Duodenal mucosa (tissue), 2 donors: Measurements from ENCODE around the gene ALDH4A1.
A peak's percentile ranks its signal among the peaks of the same experiment; 100 is the strongest.
"Not testable (repeated sequence)": the region's sequence is repeated elsewhere in the genome, so short reads cannot be mapped to it uniquely, and the experiment has no call there.

ENCODE experiments used
- H3K27ac ChIP-seq: one replicate; pipeline ENCODE4 v1.7.0; 2013; ENCODE audit warnings: low read depth, low read length
- H3K27me3 ChIP-seq, 2 donors: one replicate each; pipeline ENCODE4 v1.7.0; 2013; ENCODE audit warnings: low read length in 2 of 2, control low read depth in 1 of 2; ENCODE audit not compliant: insufficient read depth in 2 of 2, control insufficient read depth in 1 of 2
- H3K36me3 ChIP-seq, 2 donors: one replicate each; pipeline ENCODE4 v1.7.0; 2013; ENCODE audit warnings: low read length in 2 of 2, control low read depth in 1 of 2; ENCODE audit not compliant: insufficient read depth in 2 of 2, control insufficient read depth in 1 of 2
- H3K4me1 ChIP-seq, 2 donors: one replicate each; pipeline ENCODE4 v1.7.0; 2013; ENCODE audit warnings: low read length in 2 of 2, control low read depth in 1 of 2; ENCODE audit not compliant: insufficient read depth in 2 of 2, control insufficient read depth in 1 of 2
- H3K4me3 ChIP-seq, 2 donors: one replicate each; pipeline ENCODE4 v1.7.0; 2013; ENCODE audit warnings: low read length in 2 of 2, low read depth in 1 of 2
- H3K9ac ChIP-seq, 2 donors: one replicate each; pipeline ENCODE4 v1.7.0; 2013; ENCODE audit warnings: low read length in 2 of 2, low read depth in 1 of 2
- H3K9me3 ChIP-seq, 2 donors: one replicate each; pipeline ENCODE4 v1.7.0; 2013; ENCODE audit warnings: low read length in 2 of 2, control low read depth in 1 of 2; ENCODE audit not compliant: control insufficient read depth in 1 of 2

Gene ALDH4A1

GRCh38 chr1:18899363-18900049 lies 2.8 kb downstream of the ALDH4A1 start:
- Histone ChIP-seq H3K27ac (no peak overlapping the region), H3K4me1 (peaks cover 4 to 8% of the 10 kb centered on the region in 2 donors), H3K9me3 (no peaks in the 10 kb centered on the region), H3K27me3 (no peaks in the 10 kb centered on the region), H3K4me3 (no peak overlapping the region), H3K9ac (no peak overlapping the region), H3K36me3 (no peaks in the 10 kb centered on the region)

GRCh38 chr1:18898567-18898966 lies 3.8 kb downstream of the ALDH4A1 start:
- Histone ChIP-seq H3K4me1 (peaks cover 4 to 7% of the 10 kb centered on the region in 2 donors), H3K36me3 (no peaks in the 10 kb centered on the region), H3K9me3 (no peaks in the 10 kb centered on the region), H3K9ac (no peak overlapping the region), H3K27ac (no peak overlapping the region), H3K27me3 (no peaks in the 10 kb centered on the region), H3K4me3 (no peak overlapping the region)

DNA sequence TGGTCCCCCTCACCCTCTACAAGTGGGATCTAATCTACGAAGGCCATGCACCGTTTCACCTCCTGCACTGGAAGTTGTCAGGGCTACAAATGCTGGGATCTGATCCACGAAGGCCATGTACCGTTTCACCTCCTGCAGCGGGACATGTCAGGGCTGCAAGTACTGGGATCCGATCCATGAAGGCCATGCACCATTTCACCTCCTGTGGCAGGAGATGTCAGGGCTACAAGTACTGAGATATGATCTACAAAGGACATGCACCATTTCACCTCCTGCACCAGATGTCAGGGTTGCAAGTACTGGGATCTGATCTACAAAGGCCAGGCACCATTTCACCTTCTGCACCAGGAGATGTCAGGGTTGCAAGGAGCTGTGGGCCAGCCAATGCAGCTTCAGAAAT lies 7.0 kb downstream of the ALDH4A1 start:
- Histone ChIP-seq H3K4me1 (no peaks in the 10 kb centered on the region), H3K27ac (no peak overlapping the region), H3K27me3 (no peaks in the 10 kb centered on the region), H3K9ac (no peak overlapping the region), H3K9me3 (no peaks in the 10 kb centered on the region), H3K36me3 (no peaks in the 10 kb centered on the region), H3K4me3 (no peak overlapping the region)

- no peaks in the 10 kb centered on the region for H3K4me1 ChIP-seq
- no peak overlapping the region for H3K9ac ChIP-seq
- no peaks in the 10 kb centered on the region for H3K27me3 ChIP-seq
These were observed 9.2 kb downstream of the ALDH4A1 start for GRCh38 chr1:18893120-18893519.

DNA sequence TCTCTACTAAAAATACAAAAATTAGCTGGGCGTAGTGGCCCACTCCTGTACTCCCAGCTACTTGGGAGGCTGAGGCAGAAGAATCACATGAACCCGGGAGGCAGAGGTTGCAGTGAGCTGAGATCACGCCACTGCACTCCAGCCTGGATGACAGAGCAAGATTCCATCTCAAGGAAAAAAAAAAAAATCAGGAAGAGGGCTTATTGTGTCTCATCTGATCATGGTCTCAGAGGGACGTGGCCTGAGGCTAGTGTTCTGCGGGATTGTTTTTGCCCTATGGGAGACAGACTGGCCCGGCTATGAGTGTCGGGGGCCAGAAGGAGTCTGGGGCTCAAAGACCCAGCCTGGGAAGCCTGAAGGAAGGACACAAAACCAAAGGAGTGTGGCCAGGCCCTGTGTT lies 10.5 kb downstream of the ALDH4A1 start:
- H3K27ac ChIP-seq, H3K4me3 ChIP-seq, H3K27me3 ChIP-seq, H3K36me3 ChIP-seq, H3K9me3 ChIP-seq, H3K9ac ChIP-seq, H3K4me1 ChIP-seq: not testable (repeated sequence)

More at GRCh38 chr1:18893120-18893519, 9.2 kb downstream of the ALDH4A1 start:
- H3K4me3 ChIP-seq, result no peak overlapping the region
- no peaks in the 10 kb centered on the region for H3K9me3 ChIP-seq
- H3K36me3 ChIP-seq, result no peaks in the 10 kb centered on the region
- H3K27ac ChIP-seq, result no peak overlapping the region

DNA sequence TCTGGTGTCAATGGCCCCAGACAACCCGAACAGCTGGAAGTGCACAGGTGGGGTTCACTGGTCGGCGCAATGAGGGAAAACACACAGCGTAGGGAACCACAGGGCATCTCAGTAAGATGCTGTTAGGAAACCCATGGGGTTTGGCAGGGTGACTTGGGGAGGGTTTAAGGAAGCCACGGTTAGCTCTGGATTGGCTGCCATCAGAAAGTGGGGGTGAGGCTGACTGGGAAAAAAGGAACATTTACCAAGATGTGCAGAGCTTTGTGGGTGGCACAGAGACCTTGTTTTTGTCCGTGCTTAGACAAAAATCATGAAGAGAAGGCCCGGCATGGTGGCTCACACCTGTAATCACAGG lies 11.0 kb downstream of the ALDH4A1 start:
- no peaks in the 10 kb centered on the region for H3K36me3 ChIP-seq
- no peak overlapping the region for H3K4me3 ChIP-seq
- no peaks in the 10 kb centered on the region for H3K9me3 ChIP-seq
- H3K27ac ChIP-seq, result no peak overlapping the region
- H3K9ac ChIP-seq, result no peak overlapping the region
- no peaks in the 10 kb centered on the region for H3K27me3 ChIP-seq
- H3K4me1 ChIP-seq, result no peaks in the 10 kb centered on the region

DNA sequence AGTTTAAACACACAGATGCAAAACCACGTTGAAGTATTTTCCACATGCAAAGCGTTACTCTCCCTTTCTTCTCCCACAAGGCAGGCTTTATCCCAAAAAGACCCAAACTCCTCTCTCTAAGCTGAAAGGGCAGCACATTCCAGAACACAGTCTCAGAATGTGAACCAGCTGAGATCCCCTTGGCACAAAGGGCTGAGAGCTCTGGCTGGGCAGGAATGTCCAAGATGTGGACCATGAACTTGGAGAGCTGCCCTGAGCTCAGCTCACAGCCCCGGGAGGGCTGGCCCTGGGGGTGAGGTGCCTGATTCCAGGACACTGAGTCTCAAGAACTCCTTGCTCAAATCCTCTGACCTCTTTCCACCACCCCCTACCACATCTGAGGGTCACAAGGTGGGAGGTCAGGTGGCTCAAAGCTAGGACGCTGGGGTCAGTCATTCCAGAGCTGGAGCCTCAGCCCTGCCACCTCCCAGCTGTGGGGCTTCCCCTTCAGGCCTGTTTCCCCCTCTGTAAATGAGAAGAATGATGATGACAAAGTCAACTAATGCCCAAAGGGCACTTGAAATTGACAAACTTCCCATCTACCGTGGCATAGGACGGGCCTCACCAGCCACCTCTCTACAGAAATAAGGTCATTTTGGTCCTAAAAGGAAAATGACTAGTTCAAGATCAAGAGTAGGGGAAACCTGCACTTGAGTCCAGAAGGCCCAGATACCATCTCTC lies 11.5 kb downstream of the ALDH4A1 start:
- peak overlapping the region; percentile 25 for H3K27ac ChIP-seq
- no peak overlapping the region for H3K4me3 ChIP-seq
- H3K9me3 ChIP-seq, result no peaks in the 10 kb centered on the region

DNA sequence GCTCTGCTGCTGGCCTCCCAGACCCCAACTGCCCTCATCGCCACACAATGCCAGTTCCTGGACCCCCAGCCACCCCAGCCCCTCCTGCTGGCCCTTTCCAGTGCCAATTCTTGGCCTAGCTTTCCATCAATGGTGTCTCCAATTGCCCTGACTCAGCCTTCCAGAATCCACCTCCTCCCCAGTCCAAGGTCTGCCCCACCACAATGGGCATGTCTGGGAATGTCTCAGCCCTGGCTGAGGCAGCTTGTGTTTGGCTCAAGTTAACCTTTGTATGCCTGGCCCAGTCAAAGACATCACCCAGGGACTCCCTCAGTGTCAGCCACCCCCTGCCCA lies 16.4 kb downstream of the ALDH4A1 start:
- Histone ChIP-seq H3K27me3 (no peaks in the 10 kb centered on the region), H3K4me3 (no peak overlapping the region), H3K4me1 (peaks cover 0 to 3% of the 10 kb centered on the region in 2 donors), H3K9me3 (no peaks in the 10 kb centered on the region), H3K9ac (no peak overlapping the region), H3K36me3 (no peaks in the 10 kb centered on the region), H3K27ac (no peak overlapping the region)

More for the DNA sequence above, 11.5 kb downstream of the ALDH4A1 start:
- Histone ChIP-seq H3K4me1 (peaks cover 0 to 3% of the 10 kb centered on the region in 2 donors), H3K9ac (no peak overlapping the region), H3K27me3 (no peaks in the 10 kb centered on the region), H3K36me3 (no peaks in the 10 kb centered on the region)

- H3K27me3 ChIP-seq, result no peaks in the 10 kb centered on the region
- no peak overlapping the region for H3K9ac ChIP-seq
- peaks cover 0 to 3% of the 10 kb centered on the region in 2 donors for H3K4me1 ChIP-seq
- H3K9me3 ChIP-seq, result no peaks in the 10 kb centered on the region
- no peaks in the 10 kb centered on the region for H3K36me3 ChIP-seq
- no peak overlapping the region for H3K4me3 ChIP-seq
- no peak overlapping the region for H3K27ac ChIP-seq
These were observed 16.9 kb downstream of the ALDH4A1 start for GRCh38 chr1:18885311-18886002.

GRCh38 chr1:18884727-18885126 lies 17.6 kb downstream of the ALDH4A1 start:
- Histone ChIP-seq H3K36me3 (no peaks in the 10 kb centered on the region), H3K4me3 (no peak overlapping the region), H3K27me3 (no peaks in the 10 kb centered on the region), H3K4me1 (peaks cover 0 to 3% of the 10 kb centered on the region in 2 donors), H3K27ac (no peak overlapping the region), H3K9me3 (no peaks in the 10 kb centered on the region), H3K9ac (no peak overlapping the region)
